ENCODE measurements around the gene PRR29.

The PRR29 gene

DNA sequence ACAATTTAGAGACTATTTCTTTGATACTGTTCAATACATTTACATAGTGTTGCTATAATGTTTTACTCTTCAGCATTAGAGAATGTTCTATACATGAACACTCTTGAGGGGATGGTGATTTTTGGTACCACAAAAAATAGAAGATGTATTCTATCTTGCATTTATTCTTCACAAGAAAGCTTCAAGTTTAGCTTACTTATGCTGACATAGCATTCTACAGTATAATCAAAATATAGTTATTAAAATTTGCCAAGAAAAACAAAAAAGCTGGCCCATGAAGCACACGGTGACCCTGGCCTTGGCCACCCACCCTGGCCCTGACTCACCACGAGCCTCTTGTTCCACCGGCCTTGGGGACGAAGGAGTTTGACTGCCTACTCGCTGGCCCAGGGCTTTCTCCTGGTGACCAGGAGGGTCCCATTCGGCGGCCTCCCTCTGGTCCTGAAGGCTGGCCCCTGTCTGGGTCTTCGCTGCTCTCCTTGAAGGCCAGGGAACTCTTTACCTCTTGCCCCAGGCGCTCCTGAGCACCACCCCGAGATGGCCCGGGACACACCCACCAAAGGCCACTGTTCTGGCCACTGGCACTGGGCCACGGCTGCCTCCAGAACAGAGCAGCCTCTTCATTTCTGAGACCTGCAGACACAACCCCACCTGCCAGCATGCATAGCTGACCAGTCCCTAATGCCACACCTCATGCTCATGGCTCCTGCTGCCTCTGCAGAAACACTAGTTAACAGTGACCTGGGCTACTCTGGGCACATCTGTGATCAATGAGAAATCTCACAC, 44.7 kb downstream of the PRR29 start:
- no peak for DNase-seq (ENCODE audit: low read depth in 2 of 2)

- no peak for DNase-seq (ENCODE audit: low read depth in 2 of 2)
Observed at GRCh38 chr17:64045176-64045575, 47.0 kb downstream of the PRR29 start.

GRCh38 chr17:64048805-64049204, 50.7 kb downstream of the PRR29 start:
- DNase-seq (ENCODE audit: low read depth in 2 of 2): no peak

- no peak for DNase-seq (ENCODE audit: low read depth in 2 of 2)
Observed at GRCh38 chr17:64051153-64051552, 53.0 kb downstream of the PRR29 start.

- no peak for DNase-seq (ENCODE audit: low read depth in 2 of 2)
Observed at GRCh38 chr17:64053101-64053500, 55.0 kb downstream of the PRR29 start.

All from stimulated activated CD8-positive, alpha-beta memory T cell treated with anti-CD3 and anti-CD28 coated beads, Interleukin-15, amount 100 ng/mL, for 48 hours (primary cell).